Measurements from ENCODE around the gene PLPPR5.

GRCh38 chr1:99004861-99005442 is at the start of gene PLPPR5:
- TF ChIP-seq CTCF (IDR thresholded peaks at IDR 0.05; ENCODE audit: borderline replicate concordance, extremely low read depth, low read length, poor library complexity, severe bottlenecking) (no peak), EZH2 (IDR thresholded peaks at IDR 0.05; ENCODE audit: borderline replicate concordance, low read depth, low read length, severe bottlenecking) (no peak)

Data from DND-41 (cell line).